Measurements from ENCODE around the gene PTPRCAP. TPM values are rescaled to one million over a fixed set of nuclear protein-coding genes. Genes with fewer than 3 reads are reported as not detected.

PTPRCAP gene
- total RNA-seq, 6 donors from 2014 or later = 12.8 to 34.0 (median 18.0) TPM

GRCh38 chr11:67411785-67412152, 25.7 kb downstream of the PTPRCAP start:
- H3K36me3 ChIP-seq = no peaks in the 10 kb centered on the region
- no peak for DNase-seq
- TF ChIP-seq EP300 (IDR thresholded peaks at IDR 0.05) (no peak), POLR2AphosphoS5 (IDR thresholded peaks at IDR 0.05) (no peak), CTCF (IDR thresholded peaks at IDR 0.05) (no peak)
- H3K4me3 ChIP-seq = no peak overlapping the region
- peaks cover 0 to 3% (median 0%) of the 10 kb centered on the region in 4 donors for H3K27me3 ChIP-seq
- no peak for ATAC-seq (ENCODE audit: low FRiP score in 2 of 2)
- whole genome bisulfite sequencing, 2 donors = 83% methylated on average over 3 to 7 of the region's 7 CpGs
- H3K4me1 ChIP-seq = peaks cover 22 to 42% (median 39%) of the 10 kb centered on the region in 4 donors
- no peaks in the 10 kb centered on the region for H3K9me3 ChIP-seq
- H3K27ac ChIP-seq = no peak overlapping the region

- Histone ChIP-seq H3K9me3 (no peaks in the 10 kb centered on the region), H3K36me3 (no peaks in the 10 kb centered on the region), H3K27ac (no peak overlapping the region), H3K4me3 (no peak overlapping the region), H3K27me3 (peaks cover 0 to 3% (median 0%) of the 10 kb centered on the region in 4 donors), H3K4me1 (peaks cover 16 to 36% (median 33%) of the 10 kb centered on the region in 4 donors)
- DNase-seq (no peak), ATAC-seq (ENCODE audit: low FRiP score in 2 of 2) (no peak)
- TF ChIP-seq POLR2A (IDR thresholded peaks at IDR 0.05) = no peak
- TF ChIP-seq POLR2AphosphoS5 (IDR thresholded peaks at IDR 0.05) = no peak
- TF ChIP-seq EP300 (IDR thresholded peaks at IDR 0.05) = no peak
- TF ChIP-seq CTCF (IDR thresholded peaks at IDR 0.05) = no peak
- WGBS, 2 donors = 83 to 85% methylated on average over 13 to 16 of the region's 17 CpGs
Observed at GRCh38 chr11:67410984-67411784, 26.3 kb downstream of the PTPRCAP start.

- no peak for TF ChIP-seq CTCF (IDR thresholded peaks at IDR 0.05)
- TF ChIP-seq POLR2AphosphoS5 (IDR thresholded peaks at IDR 0.05) = no peak
- no peak for TF ChIP-seq EP300 (IDR thresholded peaks at IDR 0.05)
- no peak for TF ChIP-seq POLR2A (IDR thresholded peaks at IDR 0.05)
- DNase-seq (no peak), ATAC-seq (ENCODE audit: low FRiP score in 2 of 2) (no peak)
- Histone ChIP-seq H3K9me3 (no peaks in the 10 kb centered on the region), H3K27ac (peak overlapping the region in 1 of 4 donors; percentile 60), H3K4me1 (peaks cover 9 to 29% (median 26%) of the 10 kb centered on the region in 4 donors), H3K4me3 (no peak overlapping the region), H3K36me3 (no peaks in the 10 kb centered on the region), H3K27me3 (peaks cover 0 to 3% (median 0%) of the 10 kb centered on the region in 4 donors)
- WGBS, 2 donors = 74% methylated on average over 13 of the region's 15 CpGs; no CpG with 5 or more reads in 1 of the 2 donors
Observed at GRCh38 chr11:67410369-67410831, 27.1 kb downstream of the PTPRCAP start.

GRCh38 chr11:67409781-67410368, 27.6 kb downstream of the PTPRCAP start:
- peaks cover 4 to 26% (median 21%) of the 10 kb centered on the region in 4 donors for H3K4me1 ChIP-seq
- peak overlapping the region in 2 of 4 donors; percentile 57 to 60 for H3K27ac ChIP-seq
- peak in 1 of 4 donors; percentile 13 for TF ChIP-seq POLR2A (IDR thresholded peaks at IDR 0.05)
- no peak for TF ChIP-seq CTCF (IDR thresholded peaks at IDR 0.05)
- no peaks in the 10 kb centered on the region for H3K27me3 ChIP-seq
- H3K4me3 ChIP-seq = peak overlapping the region in 2 of 4 donors; percentile 24 to 26
- WGBS, 2 donors = 41% methylated on average over 12 of the region's 13 CpGs; no CpG with 5 or more reads in 1 of the 2 donors
- H3K36me3 ChIP-seq = no peaks in the 10 kb centered on the region
- no peaks in the 10 kb centered on the region for H3K9me3 ChIP-seq
- DNase-seq (peak in 1 of 2 donors; percentile 70), ATAC-seq (ENCODE audit: low FRiP score in 2 of 2) (peak in 1 of 2 donors; percentile 32)
